ENCODE data around the gene SPINT1.

The SPINT1 gene

GRCh38 chr15:40900256-40901052 lies 56.6 kb downstream of the SPINT1 start:
- Histone ChIP-seq H3K27me3 (replicated peaks; ENCODE audit: control insufficient read depth, insufficient read depth, low read length) (no peaks in the 10 kb centered on the region), H3K36me3 (ENCODE audit: control insufficient read depth, insufficient read depth, low read length) (peaks cover 44% of the 10 kb centered on the region), H3K4me3 (replicated peaks; ENCODE audit: low read depth, low read length) (no peak overlapping the region)
- no peak for DNase-seq (ENCODE audit: extremely low read depth, insufficient read length)
- TF ChIP-seq CTCF (IDR thresholded peaks at IDR 0.05; ENCODE audit: insufficient read depth, low read length, poor library complexity, severe bottlenecking), result no peak

DNA sequence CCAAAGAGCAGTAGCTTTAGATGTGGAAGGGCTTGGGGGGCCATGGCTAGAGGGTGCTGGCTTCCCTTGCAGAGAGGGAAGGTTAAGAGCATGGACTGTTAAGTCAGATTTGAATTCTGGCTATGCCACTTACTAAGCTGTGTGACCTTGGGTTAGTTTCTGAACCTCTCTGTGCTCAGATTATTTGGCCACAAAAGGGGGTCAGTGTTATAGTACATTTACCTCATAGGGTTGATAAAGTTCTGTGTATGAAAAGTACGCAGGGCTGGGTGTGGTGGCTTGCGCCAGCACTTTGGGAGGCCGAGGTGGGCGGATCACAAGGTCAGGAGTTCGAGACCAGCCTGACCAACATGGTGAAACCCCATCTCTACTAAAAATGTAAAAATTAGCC lies 57.2 kb downstream of the SPINT1 start:
- DNase-seq (ENCODE audit: extremely low read depth, insufficient read length), result no peak
- no peaks in the 10 kb centered on the region for H3K27me3 ChIP-seq (replicated peaks; ENCODE audit: control insufficient read depth, insufficient read depth, low read length)
- no peak for TF ChIP-seq CTCF (IDR thresholded peaks at IDR 0.05; ENCODE audit: insufficient read depth, low read length, poor library complexity, severe bottlenecking)
- H3K4me3 ChIP-seq (replicated peaks; ENCODE audit: low read depth, low read length), result no peak overlapping the region
- peaks cover 40% of the 10 kb centered on the region for H3K36me3 ChIP-seq (ENCODE audit: control insufficient read depth, insufficient read depth, low read length)

DNA sequence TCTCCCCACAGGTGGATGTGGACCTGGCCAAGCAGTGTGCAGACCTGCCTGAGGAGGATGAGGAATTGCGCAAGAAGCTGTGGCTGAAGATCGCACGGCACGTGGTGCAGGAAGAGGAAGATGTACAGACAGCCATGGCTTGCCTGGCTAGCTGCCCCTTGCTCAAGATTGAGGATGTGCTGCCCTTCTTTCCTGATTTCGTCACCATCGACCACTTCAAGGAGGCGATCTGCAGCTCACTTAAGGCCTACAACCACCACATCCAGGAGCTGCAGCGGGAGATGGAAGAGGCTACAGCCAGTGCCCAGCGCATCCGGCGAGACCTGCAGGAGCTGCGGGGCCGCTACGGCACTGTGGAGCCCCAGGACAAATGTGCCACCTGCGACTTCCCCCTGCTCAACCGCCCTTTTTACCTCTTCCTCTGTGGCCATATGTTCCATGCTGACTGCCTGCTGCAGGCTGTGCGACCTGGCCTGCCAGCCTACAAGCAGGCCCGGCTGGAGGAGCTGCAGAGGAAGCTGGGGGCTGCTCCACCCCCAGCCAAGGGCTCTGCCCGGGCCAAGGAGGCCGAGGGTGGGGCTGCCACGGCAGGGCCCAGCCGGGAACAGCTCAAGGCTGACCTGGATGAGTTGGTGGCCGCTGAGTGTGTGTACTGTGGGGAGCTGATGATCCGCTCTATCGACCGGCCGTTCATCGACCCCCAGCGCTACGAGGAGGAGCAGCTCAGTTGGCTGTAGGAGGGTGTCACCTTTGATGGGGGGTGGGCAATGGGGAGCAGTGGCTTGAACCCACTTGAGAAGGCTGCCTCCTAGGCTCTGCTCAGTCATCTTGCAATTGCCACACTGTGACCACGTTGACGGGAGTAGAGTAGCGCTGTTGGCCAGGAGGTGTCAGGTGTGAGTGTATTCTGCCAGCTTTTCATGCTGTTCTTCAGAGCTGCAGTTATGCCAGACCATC lies 59.0 kb downstream of the SPINT1 start:
- DNase-seq (ENCODE audit: extremely low read depth, insufficient read length), result no peak
- Histone ChIP-seq H3K4me3 (replicated peaks; ENCODE audit: low read depth, low read length) (no peak overlapping the region), H3K36me3 (ENCODE audit: control insufficient read depth, insufficient read depth, low read length) (peaks cover 40% of the 10 kb centered on the region), H3K27me3 (replicated peaks; ENCODE audit: control insufficient read depth, insufficient read depth, low read length) (no peaks in the 10 kb centered on the region)
- no peak for TF ChIP-seq CTCF (IDR thresholded peaks at IDR 0.05; ENCODE audit: insufficient read depth, low read length, poor library complexity, severe bottlenecking)

DNA sequence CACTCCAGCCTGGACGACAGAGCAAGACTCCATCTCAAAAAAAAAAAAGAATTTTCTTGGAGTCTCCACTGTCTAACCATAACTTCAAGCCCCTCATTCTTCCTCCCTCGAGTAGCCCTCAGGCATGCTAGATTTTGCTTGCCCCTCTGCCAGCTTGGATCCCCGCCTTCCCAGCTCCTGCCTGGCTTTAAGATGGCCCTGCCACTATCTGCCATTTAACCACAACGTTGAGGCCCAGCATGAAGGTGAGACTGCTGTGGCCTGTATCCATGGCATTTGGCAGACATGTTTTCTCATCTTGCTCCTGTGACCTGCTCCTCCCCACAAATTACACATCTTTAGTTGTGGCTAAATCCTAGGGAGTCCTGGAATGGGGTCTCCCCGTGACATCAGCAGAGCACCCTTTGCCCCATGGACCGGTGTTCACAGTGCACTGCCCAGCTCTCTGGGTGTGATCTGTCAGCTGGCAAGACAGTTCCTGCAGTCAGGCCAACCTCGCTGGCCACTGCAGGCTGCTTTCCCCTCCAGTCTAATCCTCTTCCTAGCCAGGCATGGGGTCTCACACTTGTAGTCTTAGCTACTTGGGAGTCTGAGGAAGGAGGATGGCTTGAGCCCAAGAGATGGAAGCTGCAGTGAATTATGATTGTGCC lies 60.8 kb downstream of the SPINT1 start:
- TF ChIP-seq CTCF (IDR thresholded peaks at IDR 0.05; ENCODE audit: insufficient read depth, low read length, poor library complexity, severe bottlenecking), result no peak
- no peaks in the 10 kb centered on the region for H3K27me3 ChIP-seq (replicated peaks; ENCODE audit: control insufficient read depth, insufficient read depth, low read length)
- peaks cover 33% of the 10 kb centered on the region for H3K36me3 ChIP-seq (ENCODE audit: control insufficient read depth, insufficient read depth, low read length)
- DNase-seq (ENCODE audit: extremely low read depth, insufficient read length), result no peak
- H3K4me3 ChIP-seq (replicated peaks; ENCODE audit: low read depth, low read length), result no peak overlapping the region

DNA sequence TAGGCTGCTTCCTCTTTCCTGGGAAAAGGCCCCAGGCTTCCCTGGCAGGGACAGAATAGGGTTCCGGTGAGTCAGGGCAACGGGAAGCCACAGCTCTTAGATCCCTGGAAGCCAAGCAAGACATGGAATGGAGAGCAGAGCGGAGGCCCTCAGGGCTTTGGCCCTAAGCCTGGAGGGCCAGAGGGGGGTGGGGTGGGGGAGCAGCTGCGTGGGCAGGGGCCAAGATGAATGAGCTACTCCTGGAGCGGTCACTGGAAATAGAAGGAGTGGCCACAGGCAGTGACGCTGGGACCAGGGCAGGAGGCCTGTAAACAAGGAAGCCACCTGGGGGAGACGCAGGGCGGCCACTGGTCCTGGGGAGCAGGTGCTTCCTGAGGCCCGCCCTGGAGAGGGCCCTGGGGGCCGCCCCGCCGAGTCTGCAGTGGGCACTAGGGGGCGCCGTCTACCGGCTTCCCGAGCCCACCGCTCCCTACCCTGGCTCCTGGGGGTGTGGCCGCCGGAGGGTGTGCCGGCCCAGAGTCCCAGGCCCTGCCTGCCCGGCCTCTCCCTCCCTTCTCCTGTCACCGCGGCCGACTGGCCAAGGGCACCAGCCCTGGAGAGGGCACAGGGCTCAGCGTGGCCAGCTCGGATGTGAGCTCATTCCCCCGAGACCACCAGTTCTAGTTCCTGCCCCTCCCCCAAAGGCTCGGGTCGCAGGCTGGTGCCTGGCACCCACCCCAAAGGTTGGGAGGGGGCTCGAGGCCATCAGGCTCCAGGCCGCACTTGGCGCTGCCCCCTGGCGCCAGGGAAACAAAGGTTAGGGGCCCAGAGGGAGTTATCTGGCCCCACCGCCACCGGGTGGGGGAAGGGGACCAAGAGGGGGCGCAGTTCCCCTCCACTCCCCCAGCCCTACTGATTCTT lies 62.5 kb downstream of the SPINT1 start:
- peaks cover 19% of the 10 kb centered on the region for H3K36me3 ChIP-seq (ENCODE audit: control insufficient read depth, insufficient read depth, low read length)
- TF ChIP-seq CTCF (IDR thresholded peaks at IDR 0.05; ENCODE audit: insufficient read depth, low read length, poor library complexity, severe bottlenecking), result peak; percentile 93
- peak; percentile 85 for DNase-seq (ENCODE audit: extremely low read depth, insufficient read length)
- H3K4me3 ChIP-seq (replicated peaks; ENCODE audit: low read depth, low read length), result peak overlapping the region; percentile 47
- no peaks in the 10 kb centered on the region for H3K27me3 ChIP-seq (replicated peaks; ENCODE audit: control insufficient read depth, insufficient read depth, low read length)
